ENCODE measurements around the gene PIK3C2G. TPM values are rescaled to one million over a fixed set of nuclear protein-coding genes. Genes with fewer than 3 reads are reported as not detected.

Gene PIK3C2G
- total RNA-seq, 4 donors from 2014 or later: 0.10 to 0.88 (median 0.40) TPM; not detected in 1

GRCh38 chr12:18361433-18361832 is 100.1 kb downstream of the PIK3C2G start:
- TF ChIP-seq CTCF (IDR thresholded peaks at IDR 0.05) (no peak), POLR2A (IDR thresholded peaks at IDR 0.05) (no peak)
- DNase-seq: no peak
- no peak overlapping the region for H3K4me3 ChIP-seq (replicated peaks in 1 of 3)
- H3K9me3 ChIP-seq: no peaks in the 10 kb centered on the region
- H3K27me3 ChIP-seq: no peaks in the 10 kb centered on the region
- intact Hi-C loops (cut with DNase I): no loop called here
- no peaks in the 10 kb centered on the region for H3K4me1 ChIP-seq
- H3K27ac ChIP-seq: no peak overlapping the region
- no peaks in the 10 kb centered on the region for H3K36me3 ChIP-seq

GRCh38 chr12:18363321-18363720 is 102.0 kb downstream of the PIK3C2G start:
- no peak for DNase-seq
- Histone ChIP-seq H3K27ac (no peak overlapping the region), H3K4me1 (no peaks in the 10 kb centered on the region), H3K27me3 (no peaks in the 10 kb centered on the region), H3K9me3 (no peaks in the 10 kb centered on the region), H3K4me3 (replicated peaks in 1 of 3) (no peak overlapping the region), H3K36me3 (no peaks in the 10 kb centered on the region)
- TF ChIP-seq CTCF (IDR thresholded peaks at IDR 0.05) (no peak), POLR2A (IDR thresholded peaks at IDR 0.05) (no peak)
- 62 to 64% methylated on average over 2 of the region's 2 CpGs for WGBS, 2 donors
- intact Hi-C loops (cut with DNase I): no loop called here

- TF ChIP-seq POLR2A (IDR thresholded peaks at IDR 0.05): no peak
- TF ChIP-seq CTCF (IDR thresholded peaks at IDR 0.05): no peak
- WGBS, 2 donors: 85 to 94% methylated on average over 3 of the region's 3 CpGs
Measured at GRCh38 chr12:18368594-18368993, 107.3 kb downstream of the PIK3C2G start.

GRCh38 chr12:18373181-18373580 is 111.9 kb downstream of the PIK3C2G start:
- intact Hi-C loops (cut with DNase I): no loop called here
- Histone ChIP-seq H3K27ac (no peak overlapping the region), H3K4me1 (no peaks in the 10 kb centered on the region), H3K4me3 (replicated peaks in 1 of 3) (no peak overlapping the region), H3K36me3 (no peaks in the 10 kb centered on the region), H3K27me3 (no peaks in the 10 kb centered on the region), H3K9me3 (no peaks in the 10 kb centered on the region)
- WGBS, 2 donors: 87 to 88% methylated on average over 6 of the region's 6 CpGs
- no peak for TF ChIP-seq POLR2A (IDR thresholded peaks at IDR 0.05)
- TF ChIP-seq CTCF (IDR thresholded peaks at IDR 0.05): no peak
- no peak for DNase-seq

More at GRCh38 chr12:18368594-18368993, 107.3 kb downstream of the PIK3C2G start:
- no peak overlapping the region for H3K27ac ChIP-seq
- no peaks in the 10 kb centered on the region for H3K4me1 ChIP-seq
- DNase-seq: no peak
- H3K4me3 ChIP-seq (replicated peaks in 1 of 3): no peak overlapping the region
- intact Hi-C loops (cut with DNase I): no loop called here
- no peaks in the 10 kb centered on the region for H3K36me3 ChIP-seq
- H3K27me3 ChIP-seq: no peaks in the 10 kb centered on the region
- H3K9me3 ChIP-seq: no peaks in the 10 kb centered on the region

GRCh38 chr12:18375131-18375530 is 113.8 kb downstream of the PIK3C2G start:
- Histone ChIP-seq H3K4me1 (no peaks in the 10 kb centered on the region), H3K27ac (no peak overlapping the region), H3K27me3 (no peaks in the 10 kb centered on the region), H3K36me3 (no peaks in the 10 kb centered on the region), H3K4me3 (replicated peaks in 1 of 3) (no peak overlapping the region), H3K9me3 (no peaks in the 10 kb centered on the region)
- intact Hi-C loops (cut with DNase I): no loop called here
- no peak for DNase-seq
- TF ChIP-seq CTCF (IDR thresholded peaks at IDR 0.05): no peak
- TF ChIP-seq POLR2A (IDR thresholded peaks at IDR 0.05): no peak

All from thyroid gland (tissue), 4 donors.